ENCODE data around the gene FKBP8.
A peak's percentile ranks its signal among the peaks of the same experiment; 100 is the strongest.

Gene FKBP8

DNA sequence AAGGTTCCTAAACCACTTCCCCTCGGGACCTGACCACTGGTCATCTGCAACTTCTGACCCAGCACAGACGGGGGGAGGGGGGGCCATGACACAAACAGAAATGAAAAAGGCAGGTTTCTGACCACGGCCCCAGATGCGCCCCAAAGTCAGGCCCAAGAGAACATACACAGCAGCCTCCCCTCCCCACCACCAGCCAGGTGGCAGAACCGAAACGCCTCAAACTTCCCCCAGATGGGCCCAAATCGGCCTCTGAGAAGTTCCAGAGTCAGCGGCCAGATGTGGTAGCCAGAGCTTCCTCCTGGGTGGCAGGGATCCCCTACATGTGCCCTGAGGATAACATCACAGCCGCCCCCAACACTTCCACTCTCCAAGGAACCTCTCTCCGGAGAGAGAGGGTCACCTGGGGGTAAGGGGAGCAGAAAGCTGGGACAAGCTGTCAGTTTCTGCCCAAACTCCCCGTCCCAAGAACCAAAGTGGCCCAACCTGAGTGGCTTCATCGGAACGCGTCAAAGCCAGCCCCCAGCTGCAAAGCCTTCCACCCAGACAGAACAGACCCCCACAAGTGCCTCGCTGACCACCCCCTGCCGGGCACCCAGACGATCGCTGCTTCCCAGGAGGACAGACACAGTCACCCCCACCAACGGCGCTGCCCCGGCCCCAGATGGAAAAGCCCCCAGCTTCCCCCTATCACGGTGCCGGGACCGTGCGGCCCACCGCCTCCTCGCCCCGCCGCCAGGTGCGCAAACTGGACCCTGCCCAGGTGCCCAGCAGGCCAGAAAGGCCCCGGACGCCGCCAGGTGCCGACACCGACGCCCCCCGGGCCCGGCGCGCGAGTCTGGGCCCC lies 22.3 kb downstream of the FKBP8 start:
- peak; percentile 8 for DNase-seq

GRCh38 chr19:18519962-18520847 lies 23.2 kb downstream of the FKBP8 start:
- DNase-seq: peak; percentile 21

DNA sequence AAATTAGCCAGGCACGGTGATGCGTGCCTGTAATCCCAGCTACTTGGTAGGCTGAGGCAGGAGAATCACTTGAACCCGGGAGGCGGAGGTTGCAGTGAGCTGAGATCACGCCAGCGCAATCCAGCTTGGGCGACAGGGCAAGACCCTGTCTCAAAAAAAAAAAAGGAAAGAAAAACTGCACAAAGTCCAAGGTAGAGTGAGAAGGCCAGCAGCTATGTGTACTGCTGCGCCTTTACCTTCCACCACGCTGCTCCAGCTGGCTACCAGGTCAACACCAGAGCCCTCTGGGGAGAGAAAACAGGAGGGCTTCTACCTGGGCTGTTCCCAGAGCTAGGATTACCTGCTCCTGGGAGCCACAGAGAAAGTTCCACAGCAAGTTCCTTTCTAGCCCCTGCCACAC lies 24.7 kb downstream of the FKBP8 start:
- no peak for DNase-seq

GRCh38 chr19:18517606-18518005 lies 25.8 kb downstream of the FKBP8 start:
- DNase-seq: no peak

DNA sequence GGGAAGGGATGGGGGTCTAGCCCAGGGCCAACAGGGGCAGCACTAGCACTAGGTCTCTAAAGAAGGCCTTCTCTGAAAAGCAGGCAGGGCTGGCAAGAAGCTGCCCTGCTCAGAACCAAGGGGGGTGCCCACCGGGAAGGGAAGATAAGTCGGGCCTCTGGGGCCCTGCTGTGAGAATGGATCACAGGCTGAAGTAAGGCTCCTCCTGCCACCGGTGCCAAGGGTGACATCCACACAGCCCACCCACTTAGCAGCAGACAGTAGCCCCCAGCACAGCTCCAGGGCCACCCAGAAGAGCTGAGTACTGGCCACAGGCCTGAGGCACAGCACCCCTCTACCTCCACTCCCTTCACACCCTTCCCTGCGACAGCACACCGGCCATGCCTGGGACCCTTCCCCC lies 27.4 kb downstream of the FKBP8 start:
- DNase-seq: no peak

DNA sequence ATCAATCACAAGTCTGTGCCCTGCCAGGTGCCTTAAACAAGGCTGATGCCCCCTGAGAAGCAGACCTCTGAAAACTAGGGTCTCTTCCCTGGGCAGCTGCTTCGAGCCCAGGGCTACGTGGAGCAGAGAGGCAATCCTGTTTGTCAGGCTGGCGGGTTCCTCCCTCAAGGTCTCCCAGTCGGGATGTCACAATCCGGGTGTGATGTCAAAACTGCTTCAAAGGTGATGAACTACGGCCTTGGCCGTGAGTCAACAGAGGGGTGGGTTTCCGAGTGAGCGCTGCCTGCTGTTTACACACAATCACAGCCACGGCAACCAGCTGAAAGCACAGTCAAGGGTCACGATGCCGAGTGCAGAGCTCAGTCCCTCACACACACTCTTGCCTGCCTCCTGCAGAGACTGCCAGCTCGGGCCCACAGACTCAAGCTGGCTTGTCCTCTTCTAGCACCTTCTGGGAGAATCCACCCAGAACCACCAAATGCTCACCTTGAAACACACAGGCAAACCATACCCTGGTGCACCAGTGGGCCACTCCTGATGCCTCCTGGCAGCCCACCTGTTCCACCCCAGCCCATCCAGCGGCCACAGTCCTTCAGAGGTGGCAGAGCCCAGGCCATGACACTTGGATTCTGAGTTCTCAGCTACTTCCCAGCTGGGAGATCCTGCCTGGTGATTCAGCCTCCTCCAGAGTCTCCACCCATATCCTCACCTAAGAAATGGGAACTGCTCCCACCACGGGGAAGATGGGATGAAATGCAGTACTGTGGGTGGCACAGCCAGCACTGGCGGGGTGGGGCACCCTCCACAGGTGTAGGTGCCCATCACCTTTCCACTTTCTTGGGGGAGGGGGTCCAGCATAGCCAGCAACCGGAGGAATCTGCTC lies 28.3 kb downstream of the FKBP8 start:
- no peak for DNase-seq

DNA sequence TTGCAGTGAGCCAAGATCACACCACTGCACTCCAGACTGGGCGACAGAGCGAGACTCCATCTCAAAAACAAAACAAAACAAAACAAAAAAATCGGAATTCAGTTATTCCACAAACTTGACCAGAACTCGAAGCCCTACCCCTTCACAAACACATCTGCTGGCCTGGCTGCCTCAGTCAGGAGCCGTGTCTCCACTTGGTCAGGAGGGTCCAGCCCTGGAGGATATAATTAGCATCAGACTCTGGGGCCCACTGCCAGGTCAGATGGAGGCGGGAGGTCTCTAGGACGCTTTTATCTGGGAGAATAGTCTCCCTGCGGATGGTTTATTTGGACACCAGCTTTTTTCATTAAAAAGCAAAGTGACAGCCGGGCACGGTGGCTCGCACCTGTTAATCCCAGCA lies 29.5 kb downstream of the FKBP8 start:
- DNase-seq: no peak

DNA sequence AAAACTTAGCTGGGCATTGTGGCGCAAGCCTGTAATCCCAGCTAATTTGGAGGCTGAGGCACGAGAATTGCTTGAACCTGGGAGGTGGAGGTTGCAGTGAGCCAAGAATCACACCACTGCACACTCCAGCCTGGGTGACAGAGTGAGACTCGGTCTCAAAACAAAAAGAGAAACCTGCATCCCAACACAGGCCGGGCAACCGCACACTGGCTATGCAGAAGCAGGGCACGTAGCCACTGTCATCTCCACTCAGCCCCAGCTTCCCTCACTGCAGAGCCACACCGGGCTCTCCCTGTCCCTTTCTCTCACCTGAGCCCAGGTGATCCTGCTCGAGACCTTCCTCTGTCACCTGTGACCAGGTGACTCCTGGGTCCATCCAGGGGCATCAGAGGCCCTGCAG lies 33.2 kb downstream of the FKBP8 start:
- no peak for DNase-seq

DNA sequence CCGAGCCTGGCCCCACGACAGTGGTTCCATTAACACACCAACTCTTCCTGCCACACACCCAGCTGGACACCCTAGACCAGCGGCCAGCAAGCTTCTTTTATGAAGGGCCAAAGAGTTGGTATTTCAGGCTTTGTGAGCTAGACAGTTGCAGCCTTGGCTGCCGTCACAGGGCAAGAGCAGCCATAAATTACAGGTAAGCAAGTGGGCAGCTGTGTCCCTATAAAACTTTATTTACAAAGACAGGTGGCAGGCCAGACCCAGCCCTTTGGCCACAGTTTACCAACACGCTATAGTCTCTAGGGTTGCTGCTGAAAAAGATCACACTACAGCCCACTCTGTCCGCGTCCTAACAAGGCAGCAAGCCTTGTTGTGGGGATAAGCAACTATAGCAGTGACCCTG lies 34.8 kb downstream of the FKBP8 start:
- no peak for DNase-seq

DNA sequence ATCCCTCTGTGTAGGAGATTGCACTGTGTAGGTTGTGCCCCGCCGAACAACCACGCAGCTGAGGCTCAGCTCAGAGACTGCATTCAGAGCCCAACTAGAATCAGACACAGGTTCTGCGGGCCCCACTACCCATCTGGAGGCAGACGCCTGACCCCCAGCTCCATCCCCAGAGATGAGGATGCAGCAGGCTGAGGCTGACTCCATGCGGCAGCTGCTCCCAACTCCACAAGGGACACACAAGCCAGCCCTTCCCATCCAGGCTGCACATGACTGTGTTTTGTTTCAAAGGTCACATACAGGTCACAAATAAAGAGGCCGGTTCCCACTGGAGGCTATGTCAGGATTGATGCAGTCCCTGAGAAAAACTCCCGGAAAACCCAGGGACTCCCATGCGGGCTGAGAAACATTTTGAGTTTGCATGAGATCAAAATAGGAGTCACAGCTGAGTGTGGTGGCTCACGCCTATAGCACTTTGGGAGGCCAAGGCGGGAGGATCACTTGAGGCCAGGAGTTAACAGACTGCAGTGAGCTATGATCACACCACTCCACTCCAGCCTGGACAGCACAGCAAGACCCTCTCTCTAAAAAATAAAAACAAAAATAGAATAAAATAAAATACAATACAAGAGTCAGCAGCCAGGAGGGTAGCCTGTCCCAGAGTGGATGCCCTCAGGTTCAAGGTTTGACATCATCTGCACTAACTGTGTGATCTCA lies 35.5 kb downstream of the FKBP8 start:
- no peak for DNase-seq

DNA sequence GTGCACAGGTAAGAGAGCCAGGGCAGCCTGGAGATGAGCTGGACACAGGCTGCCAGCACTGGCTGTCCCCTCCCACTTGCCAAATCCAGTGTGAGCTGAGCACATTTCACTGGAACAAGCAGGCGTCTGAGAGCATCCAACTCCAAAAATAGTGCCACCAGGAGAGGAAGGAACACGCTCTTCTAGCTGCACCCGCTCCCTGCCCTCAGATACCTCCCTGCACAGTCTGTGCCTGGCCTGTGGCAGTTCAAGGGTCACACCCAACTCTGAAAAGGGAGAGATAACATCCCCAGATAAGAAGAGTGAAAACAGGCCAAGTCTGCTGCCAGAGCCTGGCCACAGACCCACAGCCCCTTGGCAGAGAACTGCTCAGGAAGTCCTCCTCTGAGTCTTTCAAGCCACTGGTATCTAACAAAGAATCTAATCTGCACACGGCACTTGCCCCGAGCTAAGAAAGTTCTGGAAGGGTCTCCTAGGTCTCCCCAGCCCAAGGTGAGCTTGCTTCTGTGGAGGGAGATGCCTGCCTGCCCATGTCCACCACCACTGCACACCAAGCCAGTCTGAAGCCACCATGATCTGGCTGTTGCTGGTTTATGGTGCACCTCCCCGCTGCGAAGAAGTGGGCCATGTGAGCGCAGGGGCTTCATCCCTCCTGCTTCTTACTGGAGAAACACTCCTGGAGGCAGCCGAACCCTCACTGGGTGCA lies 36.2 kb downstream of the FKBP8 start:
- no peak for DNase-seq

DNA sequence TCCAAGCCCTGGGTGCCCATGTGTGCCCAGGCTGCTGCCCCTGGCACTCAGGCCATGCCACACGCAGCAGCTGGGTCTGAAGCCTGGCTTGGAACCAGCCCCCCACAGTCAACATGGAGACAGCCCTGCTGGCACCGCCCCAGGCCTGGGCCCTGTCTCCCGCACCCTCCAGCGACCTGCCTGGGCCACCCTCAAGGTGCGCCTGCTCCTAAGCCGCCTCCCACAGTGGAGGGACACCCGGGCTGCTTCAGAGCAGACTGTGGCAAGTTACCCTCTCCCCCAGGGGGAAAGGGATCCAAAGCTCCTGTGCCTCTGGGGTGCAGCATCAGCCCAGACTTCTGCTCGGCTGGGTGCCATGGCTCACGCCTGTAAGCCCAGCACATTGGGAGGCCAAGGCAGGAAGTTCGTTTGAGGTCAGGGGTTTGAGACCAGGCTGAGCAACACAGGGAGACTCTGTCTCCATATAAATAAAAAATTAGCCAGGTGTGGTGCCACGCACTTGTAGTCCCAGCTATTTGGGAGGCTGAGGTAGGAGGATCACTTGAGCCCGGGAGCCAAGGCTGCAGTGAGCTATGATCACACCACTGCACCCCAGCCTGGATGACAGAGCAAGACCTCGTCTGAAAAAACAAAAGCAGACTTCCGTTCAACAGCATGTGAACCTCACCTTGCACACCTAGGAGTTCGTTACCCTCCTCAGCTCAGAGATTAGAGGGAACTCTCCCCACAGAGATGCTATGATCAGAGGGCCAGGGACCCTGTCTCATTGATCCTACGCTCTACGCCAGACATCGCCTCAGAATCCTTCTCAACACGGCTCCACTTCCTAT lies 37.1 kb downstream of the FKBP8 start:
- no peak for DNase-seq

GRCh38 chr19:18504886-18505610 lies 38.3 kb downstream of the FKBP8 start:
- no peak for DNase-seq

- DNase-seq: no peak
Measured at GRCh38 chr19:18503971-18504885, 39.1 kb downstream of the FKBP8 start.

DNA sequence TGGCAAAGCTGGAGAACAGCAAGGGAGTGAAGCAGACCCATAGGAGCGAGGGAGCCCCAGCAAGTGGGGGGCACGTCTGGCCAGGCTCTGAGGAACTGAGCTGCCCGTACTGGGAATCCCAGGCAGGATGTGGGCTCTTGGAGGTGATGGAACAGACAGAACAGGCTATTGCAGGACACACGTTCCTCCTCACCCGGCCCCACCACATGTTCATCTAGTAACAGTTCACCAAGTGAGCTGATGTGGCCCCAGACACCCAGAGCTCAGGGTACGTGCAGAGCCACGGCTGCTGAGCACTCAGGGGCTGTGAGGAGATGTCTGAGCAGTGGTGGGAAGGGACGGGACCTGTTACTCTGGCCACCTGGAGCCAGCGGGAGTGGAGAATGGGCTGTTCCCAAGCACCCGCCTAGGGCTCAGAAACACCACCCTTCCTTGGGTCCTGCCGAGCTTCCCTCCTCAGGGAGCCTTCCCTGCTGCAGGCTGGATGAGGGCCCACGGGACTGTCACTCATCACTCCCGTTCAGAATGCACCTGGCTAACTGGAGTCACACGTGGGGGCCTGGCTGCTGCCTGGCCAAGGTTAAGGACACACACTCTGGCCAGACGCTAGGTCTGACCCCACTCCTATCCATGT lies 39.9 kb downstream of the FKBP8 start:
- no peak for DNase-seq

DNA sequence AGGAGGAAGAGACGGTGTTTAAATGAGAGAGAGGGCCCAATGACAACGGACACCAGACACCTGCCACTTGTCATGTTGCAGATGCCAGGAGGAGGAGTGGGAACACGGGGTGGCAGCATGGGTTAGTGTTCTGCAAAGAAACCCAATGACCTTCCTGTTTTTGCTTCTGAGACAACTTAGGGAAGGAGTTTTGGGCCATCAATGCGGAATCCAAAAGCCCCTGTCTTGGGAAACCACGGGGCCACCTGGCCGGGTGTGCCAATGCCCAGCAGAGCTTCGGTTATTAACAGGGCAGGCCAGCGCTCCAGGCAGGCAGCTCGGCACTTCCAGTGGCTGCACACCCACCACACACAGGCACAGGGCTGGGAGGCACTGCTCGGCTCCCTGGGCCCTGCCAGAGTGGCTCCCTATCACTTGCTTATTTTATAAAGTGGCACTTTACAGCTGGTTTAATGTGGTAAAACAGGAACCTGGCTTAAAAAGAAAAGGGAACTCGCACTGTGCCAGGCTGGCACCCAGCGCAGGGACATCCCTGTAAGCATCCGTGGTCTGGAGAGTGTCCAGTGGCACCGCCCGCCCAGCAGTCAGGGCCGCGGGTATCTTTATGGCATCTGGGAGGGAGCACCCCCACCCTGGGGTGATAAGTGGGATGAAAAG lies 40.6 kb downstream of the FKBP8 start:
- no peak for DNase-seq

DNA sequence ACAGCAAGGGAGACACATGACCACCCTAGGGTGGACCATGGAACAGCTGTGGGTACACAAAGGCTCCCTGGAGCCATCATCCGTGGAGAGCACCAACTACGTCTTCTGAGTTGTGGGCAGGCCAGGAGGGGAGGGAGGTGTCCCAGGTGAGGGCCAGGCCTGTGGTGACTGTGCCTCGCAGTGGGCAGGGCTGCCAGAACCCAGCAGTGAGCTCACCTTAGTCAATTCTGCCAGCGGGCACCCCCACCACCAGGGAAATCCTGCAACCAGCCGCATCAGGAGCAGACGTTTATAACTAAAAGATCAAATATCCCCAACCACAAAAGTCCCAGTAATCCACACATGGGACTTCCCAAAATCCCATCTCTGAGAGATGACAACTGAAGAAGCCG lies 41.1 kb downstream of the FKBP8 start:
- no peak for DNase-seq

DNA sequence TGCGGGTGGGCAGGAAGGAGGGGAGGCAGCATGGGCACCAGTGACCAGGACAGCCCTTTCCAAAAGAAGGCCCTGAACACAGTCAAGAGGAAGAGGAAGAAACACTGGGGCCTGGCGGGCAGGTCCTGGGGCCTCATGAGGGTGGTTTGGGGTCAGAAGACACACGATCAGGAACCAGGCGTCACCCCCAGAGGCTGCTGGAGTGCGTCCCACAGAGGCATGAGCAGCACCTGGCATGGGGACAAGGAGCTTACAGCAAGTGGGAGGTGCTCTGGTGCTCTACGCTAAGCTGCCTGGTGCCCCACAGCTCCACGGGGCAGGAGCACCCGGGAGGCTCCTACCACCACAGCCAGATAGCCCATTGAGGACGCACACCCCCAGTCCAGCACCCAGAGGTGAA lies 41.5 kb downstream of the FKBP8 start:
- no peak for DNase-seq

Measured in KG1 (cell line).